GM23338 (cell line): ENCODE results near the gene MIEN1. TPM values are rescaled to one million over a fixed set of nuclear protein-coding genes. Genes with fewer than 3 reads are reported as not detected.

ENCODE experiments used
- ATAC-seq: fragments of 200-7000 bp; cut with Tn5 transposase; 3 replicates; pipeline ENCODE4 v1.9.1; 2020
- DNase-seq: peaks from one replicate; pipeline ENCODE4 v3.0.0-alpha.2; 2015; ENCODE audit warnings: low spot score
- H2AFZ ChIP-seq: fragments of 200-600 bp; sonication (generic); 2 replicates; pipeline ENCODE4 v1.8.0; 2016; ENCODE audit warnings: antibody characterized with exemption, mild to moderate bottlenecking, moderate library complexity
- H3F3A ChIP-seq: fragments of 200-600 bp; sonication (generic); replicated peaks from 2 replicates; pipeline ENCODE4 v1.8.0; 2017; ENCODE audit warnings: antibody characterized with exemption, mixed run types, low read depth
- H3K27ac ChIP-seq: fragments of 200-600 bp; sonication (generic); 2 replicates; pipeline ENCODE4 v1.6.1; 2016; ENCODE audit warnings: low read depth
- H3K27me3 ChIP-seq: fragments of 200-600 bp; sonication (generic); 2 replicates; pipeline ENCODE4 v1.8.0; 2016; ENCODE audit warnings: mild to moderate bottlenecking, mixed run types, moderate library complexity; ENCODE audit not compliant: insufficient read depth
- H3K36me3 ChIP-seq: fragments of 200-600 bp; sonication (generic); 2 replicates; pipeline ENCODE4 v1.8.0; 2016; ENCODE audit warnings: mild to moderate bottlenecking; ENCODE audit not compliant: insufficient read depth
- H3K4me1 ChIP-seq: fragments of 200-600 bp; sonication (generic); 2 replicates; pipeline ENCODE4 v1.8.0; 2016; ENCODE audit warnings: mild to moderate bottlenecking, moderate library complexity; ENCODE audit not compliant: insufficient read depth
- H3K4me2 ChIP-seq: fragments of 200-600 bp; sonication (generic); 2 replicates; pipeline ENCODE4 v1.7.1; 2017; ENCODE audit warnings: mixed run types
- H3K4me3 ChIP-seq: fragments of 200-600 bp; sonication (generic); 2 replicates; pipeline ENCODE4 v1.6.1; 2016; ENCODE audit warnings: mixed run types
- H3K79me2 ChIP-seq: fragments of 200-600 bp; sonication (generic); replicated peaks from 2 replicates; pipeline ENCODE4 v1.8.0; 2017; ENCODE audit warnings: mild to moderate bottlenecking; ENCODE audit not compliant: insufficient read depth
- H3K9me2 ChIP-seq: fragments of 200-600 bp; sonication (generic); 2 replicates; pipeline ENCODE4 v1.8.0; 2017; ENCODE audit not compliant: insufficient read depth
- H4K20me1 ChIP-seq: fragments of 200-600 bp; sonication (generic); replicated peaks from 2 replicates; pipeline ENCODE4 v1.8.0; 2017; ENCODE audit warnings: mild to moderate bottlenecking; ENCODE audit not compliant: insufficient read depth
- H3K27ac Mint-ChIP-seq: 2 replicates; pipeline ENCODE4 v1.8.0; 2020; ENCODE audit warnings: inconsistent platforms, mild to moderate bottlenecking, moderate library complexity, mixed read lengths
- H3K27me3 Mint-ChIP-seq: 3 replicates; pipeline ENCODE4 v1.8.0; 2022; ENCODE audit warnings: low read depth, mild to moderate bottlenecking, moderate library complexity, mixed read lengths, inconsistent platforms; ENCODE audit not compliant: insufficient read depth, poor library complexity
- H3K36me3 Mint-ChIP-seq: 3 replicates; pipeline ENCODE4 v1.8.0; 2021; ENCODE audit warnings: low read depth, mild to moderate bottlenecking, inconsistent platforms, moderate library complexity, mixed read lengths
- H3K4me1 Mint-ChIP-seq: 3 replicates; pipeline ENCODE4 v1.8.0; 2020; ENCODE audit warnings: mild to moderate bottlenecking, inconsistent platforms, mixed read lengths
- H3K4me3 Mint-ChIP-seq: 3 replicates; pipeline ENCODE4 v1.8.0; 2021; ENCODE audit warnings: moderate library complexity, mild to moderate bottlenecking, inconsistent platforms, mixed read lengths
- H3K9me3 Mint-ChIP-seq: 3 replicates; pipeline ENCODE4 v1.8.0; 2020; ENCODE audit warnings: moderate library complexity, mild to moderate bottlenecking, inconsistent platforms, mixed read lengths
- CREB1 ChIP-seq: fragments of 250-450 bp; sonication (Bioruptor Pico); IDR thresholded peaks from 2 replicates; pipeline ENCODE4 v1.5.0; 2020; ENCODE audit warnings: low read depth, mild to moderate bottlenecking, moderate library complexity
- EZH2 ChIP-seq: fragments of 200-600 bp; sonication (generic); IDR thresholded peaks from one replicate; pipeline ENCODE4 v1.8.0; 2017; ENCODE audit warnings: antibody characterized with exemption, mild to moderate bottlenecking, low read depth; ENCODE audit not compliant: unreplicated experiment
- EZH2phosphoT487 ChIP-seq: fragments of 200-600 bp; sonication (generic); IDR thresholded peaks from one replicate; pipeline ENCODE4 v1.8.1; 2018; ENCODE audit warnings: antibody characterized with exemption; ENCODE audit not compliant: unreplicated experiment
- JUNB ChIP-seq: IDR thresholded peaks from one replicate; pipeline ENCODE4 v1.6.1; 2016; ENCODE audit warnings: antibody characterized with exemption; ENCODE audit not compliant: unreplicated experiment
- NANOG ChIP-seq: IDR thresholded peaks from 2 replicates; pipeline ENCODE4 v1.6.1; 2016; ENCODE audit warnings: antibody characterized with exemption, borderline replicate concordance
- POLR2AphosphoS5 ChIP-seq: IDR thresholded peaks from 2 replicates; pipeline ENCODE4 v1.6.1; 2016; ENCODE audit warnings: antibody characterized with exemption, low read depth
- REST ChIP-seq: IDR thresholded peaks from one replicate; pipeline ENCODE4 v1.6.1; 2018; ENCODE audit warnings: antibody characterized with exemption; ENCODE audit not compliant: unreplicated experiment
- STAT1 ChIP-seq: IDR thresholded peaks from one replicate; pipeline ENCODE4 v1.6.1; 2016; ENCODE audit warnings: antibody characterized with exemption; ENCODE audit not compliant: unreplicated experiment
- ZNF114 ChIP-seq: fragments of 250-450 bp; sonication (Bioruptor Pico); IDR thresholded peaks from 2 replicates; pipeline ENCODE4 v1.5.0; 2020; ENCODE audit warnings: mild to moderate bottlenecking, moderate library complexity
- ZNF331 ChIP-seq: fragments of 250-450 bp; sonication (Bioruptor Pico); IDR thresholded peaks from 2 replicates; pipeline ENCODE4 v1.5.0; 2020; ENCODE audit warnings: low read depth, mild to moderate bottlenecking, moderate library complexity
- ZNF462 ChIP-seq: fragments of 250-450 bp; sonication (Bioruptor Pico); IDR thresholded peaks from 2 replicates; pipeline ENCODE4 v1.5.0; 2020; ENCODE audit warnings: mild to moderate bottlenecking, moderate library complexity
- polyA plus RNA-seq: library from polyadenylated mRNA; unstranded; fragments of >200 nt; fragmentation: Nextera tagmentation; extraction: Ambion mirVana; gene quantifications from 2 replicates; pipeline ENCODE4 v1.2.1, GENCODE V29; 2016
- total RNA-seq: library from RNA; depleted of rRNA; stranded (reverse); fragments of >200 nt; shearing (Covaris generic); gene quantifications from 2 replicates; pipeline ENCODE4 v1.2.3, GENCODE V29; 2014
- TF ChIP-seq, protein P1 (sequence below): IDR thresholded peaks from 2 replicates; pipeline ENCODE4 v1.6.1; 2016; ENCODE audit warnings: antibody characterized with exemption
- TF ChIP-seq, protein P2 (sequence below), 2 experiments: fragments of 200-600 bp in 1 of 2; sonication (generic) in 1 of 2; conservative IDR thresholded peaks; 2 replicates each; pipeline versions ENCODE4 v1.5.1 to v1.6.1; 2016 to 2017; ENCODE audit warnings: antibody characterized with exemption in 2 of 2, low read depth in 2 of 2, mild to moderate bottlenecking in 2 of 2, moderate library complexity in 1 of 2

Gene MIEN1
- total and polyA plus RNA-seq, 2 experiments from 2014 or later: 37.1 to 91.8 TPM

DNA sequence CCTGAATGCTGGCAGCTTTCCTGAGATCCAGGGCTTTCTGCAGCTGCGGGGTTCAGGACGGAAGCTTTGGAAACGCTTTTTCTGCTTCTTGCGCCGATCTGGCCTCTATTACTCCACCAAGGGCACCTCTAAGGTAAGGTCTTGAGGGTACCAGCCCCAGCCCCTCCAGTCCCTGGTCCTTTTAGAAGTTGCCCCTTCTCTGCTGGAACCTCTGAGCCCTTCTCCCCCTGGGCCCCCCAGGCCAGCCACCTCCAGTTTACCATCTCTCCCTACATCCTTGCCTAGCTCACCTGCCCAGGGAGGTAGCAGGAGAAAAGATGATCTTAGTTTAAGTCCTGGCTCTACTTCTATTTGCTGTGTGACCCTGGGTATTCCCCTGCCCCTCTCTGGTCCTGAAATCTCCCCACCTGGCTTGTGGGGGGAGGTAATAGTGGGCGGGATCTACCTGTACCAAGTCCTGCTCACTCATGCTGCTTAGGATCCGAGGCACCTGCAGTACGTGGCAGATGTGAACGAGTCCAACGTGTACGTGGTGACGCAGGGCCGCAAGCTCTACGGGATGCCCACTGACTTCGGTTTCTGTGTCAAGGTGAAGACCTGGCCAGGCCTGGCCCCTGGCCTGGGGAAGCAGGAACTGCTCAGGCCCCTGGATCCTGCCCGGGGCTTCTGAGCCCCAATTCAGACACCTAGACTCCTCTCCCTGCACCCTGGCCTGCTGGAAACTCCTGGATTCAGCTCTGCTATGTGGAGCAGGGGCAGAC, 13.9 kb upstream of the MIEN1 start:
- no peaks in the 10 kb centered on the region for H3K9me2 ChIP-seq
- no peaks in the 10 kb centered on the region for H3K9me3 Mint-ChIP-seq
- DNase-seq (no peak), ATAC-seq (no peak)
- H3K27me3 Mint-ChIP-seq: peaks cover 14% of the 10 kb centered on the region
- H3K4me3 ChIP-seq: no peak overlapping the region
- H3K4me1 ChIP-seq: peaks cover 19% of the 10 kb centered on the region
- no peak overlapping the region for H3K27ac ChIP-seq
- H3K4me3 Mint-ChIP-seq: no peak overlapping the region
- no peaks in the 10 kb centered on the region for H3K27me3 ChIP-seq
- TF ChIP-seq POLR2AphosphoS5 (no peak), ZNF462 (CRISPR knock-in tag) (no peak), ZNF114 (CRISPR knock-in tag) (no peak), JUNB (no peak), ZNF331 (CRISPR knock-in tag) (no peak), NANOG (no peak), REST (no peak), CREB1 (no peak), STAT1 (no peak), EZH2phosphoT487 (no peak), EZH2 (no peak)
- TF ChIP-seq, protein P1, sequence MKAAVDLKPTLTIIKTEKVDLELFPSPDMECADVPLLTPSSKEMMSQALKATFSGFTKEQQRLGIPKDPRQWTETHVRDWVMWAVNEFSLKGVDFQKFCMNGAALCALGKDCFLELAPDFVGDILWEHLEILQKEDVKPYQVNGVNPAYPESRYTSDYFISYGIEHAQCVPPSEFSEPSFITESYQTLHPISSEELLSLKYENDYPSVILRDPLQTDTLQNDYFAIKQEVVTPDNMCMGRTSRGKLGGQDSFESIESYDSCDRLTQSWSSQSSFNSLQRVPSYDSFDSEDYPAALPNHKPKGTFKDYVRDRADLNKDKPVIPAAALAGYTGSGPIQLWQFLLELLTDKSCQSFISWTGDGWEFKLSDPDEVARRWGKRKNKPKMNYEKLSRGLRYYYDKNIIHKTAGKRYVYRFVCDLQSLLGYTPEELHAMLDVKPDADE: no peak
- TF ChIP-seq, protein P2, sequence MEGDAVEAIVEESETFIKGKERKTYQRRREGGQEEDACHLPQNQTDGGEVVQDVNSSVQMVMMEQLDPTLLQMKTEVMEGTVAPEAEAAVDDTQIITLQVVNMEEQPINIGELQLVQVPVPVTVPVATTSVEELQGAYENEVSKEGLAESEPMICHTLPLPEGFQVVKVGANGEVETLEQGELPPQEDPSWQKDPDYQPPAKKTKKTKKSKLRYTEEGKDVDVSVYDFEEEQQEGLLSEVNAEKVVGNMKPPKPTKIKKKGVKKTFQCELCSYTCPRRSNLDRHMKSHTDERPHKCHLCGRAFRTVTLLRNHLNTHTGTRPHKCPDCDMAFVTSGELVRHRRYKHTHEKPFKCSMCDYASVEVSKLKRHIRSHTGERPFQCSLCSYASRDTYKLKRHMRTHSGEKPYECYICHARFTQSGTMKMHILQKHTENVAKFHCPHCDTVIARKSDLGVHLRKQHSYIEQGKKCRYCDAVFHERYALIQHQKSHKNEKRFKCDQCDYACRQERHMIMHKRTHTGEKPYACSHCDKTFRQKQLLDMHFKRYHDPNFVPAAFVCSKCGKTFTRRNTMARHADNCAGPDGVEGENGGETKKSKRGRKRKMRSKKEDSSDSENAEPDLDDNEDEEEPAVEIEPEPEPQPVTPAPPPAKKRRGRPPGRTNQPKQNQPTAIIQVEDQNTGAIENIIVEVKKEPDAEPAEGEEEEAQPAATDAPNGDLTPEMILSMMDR (conservative IDR thresholded peaks at IDR 0.05; ENCODE audit: low read depth in 2 of 2): no peak
- H3K79me2 ChIP-seq: peaks cover 18% of the 10 kb centered on the region
- H3F3A ChIP-seq: peaks cover 14% of the 10 kb centered on the region
- no peak overlapping the region for H3K4me2 ChIP-seq
- no peak overlapping the region for H2AFZ ChIP-seq
- H4K20me1 ChIP-seq: no peaks in the 10 kb centered on the region
- H3K4me1 Mint-ChIP-seq: peaks cover 19% of the 10 kb centered on the region
- H3K36me3 ChIP-seq: no peaks in the 10 kb centered on the region
- no peak overlapping the region for H3K27ac Mint-ChIP-seq
- H3K36me3 Mint-ChIP-seq: peaks cover 38% of the 10 kb centered on the region
